Lower leg skin (tissue), 3 donors: Measurements from ENCODE around the gene TMEM135.

ENCODE experiments used
- POLR2A ChIP-seq, 2 donors: fragments of 450-650 bp; IDR thresholded peaks; one replicate each; pipeline ENCODE4 v1.6.1; 2016 to 2017; ENCODE audit warnings: antibody characterized with exemption in 2 of 2, mild to moderate bottlenecking in 1 of 2, moderate library complexity in 1 of 2
- TF ChIP-seq, protein P1 (sequence below), 3 donors: fragments of 450-650 bp; IDR thresholded peaks; one replicate each; pipeline ENCODE4 v1.5.1; 2016; ENCODE audit warnings: antibody characterized with exemption in 3 of 3, mild to moderate bottlenecking in 3 of 3, moderate library complexity in 2 of 3

DNA sequence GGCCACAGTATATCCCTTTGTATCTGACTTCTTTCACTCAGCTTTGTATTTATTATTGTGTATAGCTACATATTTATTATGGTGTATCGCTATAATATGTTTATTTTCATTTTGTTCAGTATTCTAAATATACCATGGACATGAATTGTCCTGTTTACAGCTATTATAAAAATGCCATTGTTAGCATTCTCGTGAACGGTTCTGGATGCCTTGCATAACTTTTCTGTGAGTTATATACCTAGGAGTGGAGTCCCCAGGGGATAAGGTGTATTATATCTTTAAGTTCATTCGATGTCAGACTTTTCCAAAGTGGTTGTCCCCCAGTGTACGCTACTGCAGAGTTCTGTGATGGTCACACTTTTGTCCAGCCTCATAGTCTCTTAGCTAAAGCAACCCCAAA lies 301.7 kb downstream of the TMEM135 start:
- TF ChIP-seq, protein P1, sequence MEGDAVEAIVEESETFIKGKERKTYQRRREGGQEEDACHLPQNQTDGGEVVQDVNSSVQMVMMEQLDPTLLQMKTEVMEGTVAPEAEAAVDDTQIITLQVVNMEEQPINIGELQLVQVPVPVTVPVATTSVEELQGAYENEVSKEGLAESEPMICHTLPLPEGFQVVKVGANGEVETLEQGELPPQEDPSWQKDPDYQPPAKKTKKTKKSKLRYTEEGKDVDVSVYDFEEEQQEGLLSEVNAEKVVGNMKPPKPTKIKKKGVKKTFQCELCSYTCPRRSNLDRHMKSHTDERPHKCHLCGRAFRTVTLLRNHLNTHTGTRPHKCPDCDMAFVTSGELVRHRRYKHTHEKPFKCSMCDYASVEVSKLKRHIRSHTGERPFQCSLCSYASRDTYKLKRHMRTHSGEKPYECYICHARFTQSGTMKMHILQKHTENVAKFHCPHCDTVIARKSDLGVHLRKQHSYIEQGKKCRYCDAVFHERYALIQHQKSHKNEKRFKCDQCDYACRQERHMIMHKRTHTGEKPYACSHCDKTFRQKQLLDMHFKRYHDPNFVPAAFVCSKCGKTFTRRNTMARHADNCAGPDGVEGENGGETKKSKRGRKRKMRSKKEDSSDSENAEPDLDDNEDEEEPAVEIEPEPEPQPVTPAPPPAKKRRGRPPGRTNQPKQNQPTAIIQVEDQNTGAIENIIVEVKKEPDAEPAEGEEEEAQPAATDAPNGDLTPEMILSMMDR (IDR thresholded peaks at IDR 0.05), result no peak
- TF ChIP-seq POLR2A (IDR thresholded peaks at IDR 0.05), result no peak
